RWPE2 (cell line): ENCODE measurements around the gene ADGRB3.

ENCODE experiments used
- ATAC-seq: fragments of 200-7000 bp; cut with Tn5 transposase; 3 replicates; pipeline ENCODE4 v1.9.1; 2021; ENCODE audit warnings: low read depth
- DNase-seq: peaks from one replicate; pipeline ENCODE4 v3.0.0-alpha.2; 2020; ENCODE audit warnings: low spot score
- H3K27ac ChIP-seq: fragments of 450-650 bp; 2 replicates; pipeline ENCODE4 v1.5.1; 2017; ENCODE audit warnings: mild to moderate bottlenecking; ENCODE audit not compliant: poor library complexity, severe bottlenecking
- H3K27me3 ChIP-seq: fragments of 250-450 bp; sonication (Bioruptor Pico); 2 replicates; pipeline ENCODE4 v1.5.1; 2021; ENCODE audit warnings: mild to moderate bottlenecking, moderate library complexity; ENCODE audit not compliant: insufficient read depth, poor library complexity, severe bottlenecking
- H3K36me3 ChIP-seq: fragments of 250-450 bp; sonication (Bioruptor Pico); 2 replicates; pipeline ENCODE4 v1.5.1; 2020; ENCODE audit warnings: low read depth, mild to moderate bottlenecking, moderate library complexity
- H3K4me1 ChIP-seq: fragments of 250-450 bp; sonication (Bioruptor Pico); 2 replicates; pipeline ENCODE4 v1.5.1; 2021; ENCODE audit warnings: mild to moderate bottlenecking, moderate library complexity; ENCODE audit not compliant: insufficient read depth, poor library complexity, severe bottlenecking
- H3K4me3 ChIP-seq: fragments of 250-450 bp; sonication (Bioruptor Pico); 2 replicates; pipeline ENCODE4 v1.5.1; 2021; ENCODE audit warnings: mild to moderate bottlenecking, moderate library complexity; ENCODE audit not compliant: severe bottlenecking
- H3K9me3 ChIP-seq: fragments of 250-450 bp; sonication (Bioruptor Pico); 2 replicates; pipeline ENCODE4 v1.5.1; 2021; ENCODE audit warnings: mild to moderate bottlenecking, moderate library complexity; ENCODE audit not compliant: severe bottlenecking
- TF ChIP-seq, protein P1 (sequence below): fragments of 450-650 bp; IDR thresholded peaks from one replicate; pipeline ENCODE4 v1.5.1; 2017; ENCODE audit warnings: mild to moderate bottlenecking, moderate library complexity; ENCODE audit not compliant: poor library complexity, severe bottlenecking

The ADGRB3 gene

DNA sequence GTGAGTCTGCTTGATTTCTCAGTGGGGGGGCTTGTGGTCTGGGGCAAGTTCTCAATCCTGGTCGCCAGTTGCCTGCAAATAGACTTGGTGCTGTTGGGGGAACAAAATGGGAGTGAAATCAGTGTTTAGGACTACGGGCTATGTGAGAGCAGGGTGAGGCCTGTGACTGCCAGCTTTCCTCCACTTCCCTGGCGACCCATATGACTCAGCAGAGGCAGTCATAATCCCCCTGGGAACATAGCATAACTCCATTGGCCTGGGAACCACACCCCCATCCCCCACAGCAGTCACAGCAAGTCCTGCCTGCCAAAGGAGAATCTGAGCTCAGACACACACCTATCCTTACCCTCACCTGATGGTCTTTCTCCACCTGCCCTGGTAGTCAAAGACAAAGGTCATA, 773.8 kb downstream of the ADGRB3 start:
- TF ChIP-seq, protein P1, sequence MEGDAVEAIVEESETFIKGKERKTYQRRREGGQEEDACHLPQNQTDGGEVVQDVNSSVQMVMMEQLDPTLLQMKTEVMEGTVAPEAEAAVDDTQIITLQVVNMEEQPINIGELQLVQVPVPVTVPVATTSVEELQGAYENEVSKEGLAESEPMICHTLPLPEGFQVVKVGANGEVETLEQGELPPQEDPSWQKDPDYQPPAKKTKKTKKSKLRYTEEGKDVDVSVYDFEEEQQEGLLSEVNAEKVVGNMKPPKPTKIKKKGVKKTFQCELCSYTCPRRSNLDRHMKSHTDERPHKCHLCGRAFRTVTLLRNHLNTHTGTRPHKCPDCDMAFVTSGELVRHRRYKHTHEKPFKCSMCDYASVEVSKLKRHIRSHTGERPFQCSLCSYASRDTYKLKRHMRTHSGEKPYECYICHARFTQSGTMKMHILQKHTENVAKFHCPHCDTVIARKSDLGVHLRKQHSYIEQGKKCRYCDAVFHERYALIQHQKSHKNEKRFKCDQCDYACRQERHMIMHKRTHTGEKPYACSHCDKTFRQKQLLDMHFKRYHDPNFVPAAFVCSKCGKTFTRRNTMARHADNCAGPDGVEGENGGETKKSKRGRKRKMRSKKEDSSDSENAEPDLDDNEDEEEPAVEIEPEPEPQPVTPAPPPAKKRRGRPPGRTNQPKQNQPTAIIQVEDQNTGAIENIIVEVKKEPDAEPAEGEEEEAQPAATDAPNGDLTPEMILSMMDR = no peak
- Histone ChIP-seq H3K27ac (no peak overlapping the region), H3K36me3 (no peaks in the 10 kb centered on the region), H3K4me1 (no peaks in the 10 kb centered on the region), H3K4me3 (no peak overlapping the region), H3K9me3 (no peaks in the 10 kb centered on the region), H3K27me3 (no peaks in the 10 kb centered on the region)
- ATAC-seq (no peak), DNase-seq (no peak)

DNA sequence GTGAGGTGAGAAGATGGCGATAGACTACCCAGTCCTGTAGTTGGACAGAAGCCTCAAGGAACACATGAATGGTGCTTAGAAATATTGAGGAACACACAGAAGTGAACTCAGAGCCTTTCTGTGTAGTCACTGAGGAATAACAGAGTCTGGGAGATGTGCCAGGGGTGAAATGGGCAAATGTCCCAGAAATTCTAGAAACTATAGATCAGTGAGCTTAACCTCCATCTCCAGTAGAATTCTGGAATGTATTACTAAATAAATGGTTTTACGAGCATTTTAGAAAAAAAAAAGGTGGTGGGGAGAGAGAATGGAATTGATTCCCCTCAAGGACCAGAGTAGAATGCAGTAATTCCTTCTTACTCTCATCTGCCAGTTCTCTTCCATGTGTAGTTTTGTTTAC, 781.7 kb downstream of the ADGRB3 start:
- no peaks in the 10 kb centered on the region for H3K36me3 ChIP-seq
- TF ChIP-seq, protein P1 = no peak
- H3K4me1 ChIP-seq = no peaks in the 10 kb centered on the region
- DNase-seq = no peak
- H3K4me3 ChIP-seq = no peak overlapping the region
- no peak overlapping the region for H3K27ac ChIP-seq
- H3K9me3 ChIP-seq = no peaks in the 10 kb centered on the region
- H3K27me3 ChIP-seq = no peaks in the 10 kb centered on the region
- ATAC-seq = no peak

DNA sequence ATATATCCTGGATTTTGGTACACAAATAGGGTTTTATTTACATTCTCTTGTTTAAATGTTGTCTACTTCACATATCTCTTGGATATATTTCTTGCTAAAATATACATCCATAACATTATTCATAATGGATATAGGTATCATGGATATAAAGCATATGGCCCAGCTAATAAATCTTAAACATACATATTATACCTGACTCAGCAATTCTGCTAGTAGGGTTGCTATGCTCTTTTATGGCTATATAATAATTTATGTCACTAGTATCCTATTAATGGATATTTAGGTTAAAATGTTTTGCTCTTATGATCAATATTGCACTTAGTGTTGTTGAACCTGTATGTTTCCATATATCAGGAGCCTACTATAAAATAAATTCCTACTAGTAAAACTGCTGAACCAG, 786.2 kb downstream of the ADGRB3 start:
- DNase-seq = no peak
- no peak overlapping the region for H3K4me3 ChIP-seq
- H3K36me3 ChIP-seq = no peaks in the 10 kb centered on the region
- no peaks in the 10 kb centered on the region for H3K9me3 ChIP-seq
- TF ChIP-seq, protein P1 = no peak
- no peak for ATAC-seq
- H3K4me1 ChIP-seq = no peaks in the 10 kb centered on the region
- H3K27me3 ChIP-seq = no peaks in the 10 kb centered on the region
- H3K27ac ChIP-seq = no peak overlapping the region

DNA sequence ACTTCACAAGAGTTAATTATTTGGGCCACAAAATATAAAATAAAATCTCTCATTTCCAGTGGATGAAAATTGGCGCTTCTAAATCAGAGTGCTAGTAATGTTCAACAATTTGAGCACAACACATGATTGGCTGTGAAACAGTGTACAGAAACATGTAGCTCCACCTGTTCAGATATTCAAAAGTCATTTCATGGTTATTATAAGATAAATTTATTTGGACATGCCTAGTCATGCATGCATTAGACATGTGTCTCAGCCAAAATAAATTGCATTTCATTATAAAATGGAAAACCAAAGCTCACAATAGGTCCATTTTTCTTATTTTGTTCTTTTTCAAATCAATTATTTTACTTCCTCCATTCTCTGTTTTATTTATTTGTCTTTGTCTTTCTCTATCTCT, 786.9 kb downstream of the ADGRB3 start:
- H3K9me3 ChIP-seq = no peaks in the 10 kb centered on the region
- no peaks in the 10 kb centered on the region for H3K27me3 ChIP-seq
- H3K4me3 ChIP-seq = no peak overlapping the region
- ATAC-seq = no peak
- no peak overlapping the region for H3K27ac ChIP-seq
- no peak for DNase-seq
- no peaks in the 10 kb centered on the region for H3K36me3 ChIP-seq
- TF ChIP-seq, protein P1 = no peak
- H3K4me1 ChIP-seq = no peaks in the 10 kb centered on the region

DNA sequence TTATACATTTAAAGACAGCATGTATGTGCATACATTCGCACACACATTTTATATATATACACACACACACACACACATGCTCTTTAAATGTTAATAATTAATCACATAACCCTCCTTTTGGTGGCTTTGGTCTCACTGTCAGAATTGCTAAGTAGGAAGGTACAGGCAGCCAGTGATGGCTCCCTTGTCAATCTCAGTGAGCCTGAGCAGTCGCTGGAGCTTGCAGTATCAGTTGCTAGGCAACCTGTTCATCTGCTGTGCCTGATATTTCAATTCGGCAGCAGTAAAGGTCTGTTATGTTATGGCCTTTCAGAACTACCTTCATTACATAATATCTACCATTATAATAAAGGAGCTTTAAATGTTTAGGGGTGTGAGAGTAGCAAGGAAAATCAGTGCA, 787.4 kb downstream of the ADGRB3 start:
- Histone ChIP-seq H3K27ac (no peak overlapping the region), H3K27me3 (no peaks in the 10 kb centered on the region), H3K9me3 (no peaks in the 10 kb centered on the region), H3K4me1 (no peaks in the 10 kb centered on the region), H3K36me3 (no peaks in the 10 kb centered on the region), H3K4me3 (no peak overlapping the region)
- ATAC-seq = no peak
- DNase-seq = no peak
- TF ChIP-seq, protein P1 = no peak
